ENCODE measurements around the gene SRGAP3. TPM values are rescaled to one million over a fixed set of nuclear protein-coding genes. Genes with fewer than 3 reads are reported as not detected.

SRGAP3 gene
- total and polyA plus RNA-seq, 7 experiments from 2014 or later, result 1.4 to 6.0 (median 4.6) TPM

GRCh38 chr3:9238721-9239295, 10.6 kb downstream of the SRGAP3 start:
- H3K4me1 ChIP-seq (ENCODE audit: control insufficient read depth in 2 of 2, insufficient read depth in 2 of 2, low read length in 2 of 2), result no peaks in the 10 kb centered on the region
- H3K36me3 ChIP-seq (ENCODE audit: control insufficient read depth in 2 of 3, insufficient read depth in 3 of 3, low read length in 3 of 3), result no peaks in the 10 kb centered on the region
- Mint-ChIP-seq H3K27me3 (peaks cover 0 to 10% (median 0%) of the 10 kb centered on the region in 5 donors), H3K4me1 (peaks cover 0 to 3% (median 0%) of the 10 kb centered on the region in 7 donors), H3K36me3 (peaks cover 0 to 26% (median 10%) of the 10 kb centered on the region in 5 donors), H3K27ac (no peak overlapping the region), H3K9me3 (peaks cover 0 to 5% (median 0%) of the 10 kb centered on the region in 11 donors), H3K4me3 (no peak overlapping the region)
- no peak overlapping the region for H3K4me3 ChIP-seq (ENCODE audit: low read length)
- CTCF ChIA-PET, result no interaction called here
- POLR2A ChIA-PET, result no interaction called here
- H3K9me3 ChIP-seq (ENCODE audit: control insufficient read depth in 2 of 3, low read length in 3 of 3), result no peaks in the 10 kb centered on the region
- no peak for DNase-seq
- intact Hi-C loops (cut with micrococcal nuclease), result no loop called here
- ATAC-seq, result no peak
- no peaks in the 10 kb centered on the region for H3K27me3 ChIP-seq (ENCODE audit: control insufficient read depth in 2 of 2, insufficient read depth in 2 of 2, low read length in 2 of 2)
- H3K27ac ChIP-seq (ENCODE audit: low read depth, low read length), result no peak overlapping the region

- intact Hi-C loops (cut with micrococcal nuclease), result no loop called here
- peaks cover 0 to 26% (median 10%) of the 10 kb centered on the region in 5 donors for H3K36me3 Mint-ChIP-seq
- Histone ChIP-seq H3K27ac (ENCODE audit: low read depth, low read length) (no peak overlapping the region), H3K4me1 (ENCODE audit: control insufficient read depth in 2 of 2, insufficient read depth in 2 of 2, low read length in 2 of 2) (no peaks in the 10 kb centered on the region), H3K36me3 (ENCODE audit: control insufficient read depth in 2 of 3, insufficient read depth in 3 of 3, low read length in 3 of 3) (no peaks in the 10 kb centered on the region), H3K4me3 (ENCODE audit: low read length) (no peak overlapping the region), H3K9me3 (ENCODE audit: control insufficient read depth in 2 of 3, low read length in 3 of 3) (no peaks in the 10 kb centered on the region), H3K27me3 (ENCODE audit: control insufficient read depth in 2 of 2, insufficient read depth in 2 of 2, low read length in 2 of 2) (no peaks in the 10 kb centered on the region)
- ATAC-seq (no peak), DNase-seq (no peak)
- ChIA-PET POLR2A (no interaction called here), CTCF (no interaction called here)
- no peak overlapping the region for H3K27ac Mint-ChIP-seq
- peaks cover 0 to 3% (median 0%) of the 10 kb centered on the region in 7 donors for H3K4me1 Mint-ChIP-seq
- H3K4me3 Mint-ChIP-seq, result no peak overlapping the region
- H3K27me3 Mint-ChIP-seq, result peaks cover 0 to 16% (median 0%) of the 10 kb centered on the region in 5 donors
- peaks cover 0 to 5% (median 0%) of the 10 kb centered on the region in 11 donors for H3K9me3 Mint-ChIP-seq
Measured at GRCh38 chr3:9238276-9238675, 11.2 kb downstream of the SRGAP3 start.

DNA sequence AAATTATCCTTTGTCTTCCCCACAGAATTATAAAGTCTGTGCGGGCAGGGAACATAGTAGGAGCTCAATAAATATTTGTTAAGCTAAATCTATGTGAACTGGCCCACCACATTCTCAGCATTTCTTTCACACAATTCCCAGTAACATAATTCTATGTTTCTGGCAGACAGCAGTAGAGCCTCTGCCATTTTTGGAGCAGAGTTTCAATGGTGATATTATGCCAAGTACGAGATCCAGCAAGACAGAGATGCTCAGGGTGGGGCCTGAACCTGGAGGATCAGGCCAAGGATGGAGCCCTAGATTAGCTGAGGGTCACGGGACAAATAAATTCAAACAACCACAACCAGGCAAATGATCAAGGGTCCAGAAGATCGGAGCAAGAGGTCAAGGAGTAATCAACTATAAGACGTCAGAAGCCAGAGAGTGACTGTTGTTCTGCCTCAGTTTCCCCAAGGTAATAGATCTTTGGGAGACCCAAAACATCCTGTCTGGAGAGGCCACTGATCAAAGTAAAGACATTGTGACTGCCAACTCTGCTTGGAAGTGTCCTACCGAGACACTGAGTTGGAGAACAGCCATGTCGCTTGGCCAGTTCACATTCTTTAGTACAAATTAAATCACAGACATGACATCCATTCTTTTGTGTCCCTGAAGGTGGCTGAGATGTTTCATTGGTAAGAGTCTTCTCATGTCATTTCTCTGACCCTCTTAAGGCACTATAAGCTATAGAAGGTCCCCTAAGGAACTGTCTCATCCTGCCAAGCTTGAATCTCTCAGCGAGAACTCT, 15.4 kb downstream of the SRGAP3 start:
- ATAC-seq (no peak), DNase-seq (no peak)
- Histone ChIP-seq H3K27me3 (ENCODE audit: control insufficient read depth in 2 of 2, insufficient read depth in 2 of 2, low read length in 2 of 2) (no peaks in the 10 kb centered on the region), H3K4me1 (ENCODE audit: control insufficient read depth in 2 of 2, insufficient read depth in 2 of 2, low read length in 2 of 2) (no peaks in the 10 kb centered on the region), H3K36me3 (ENCODE audit: control insufficient read depth in 2 of 3, insufficient read depth in 3 of 3, low read length in 3 of 3) (no peaks in the 10 kb centered on the region), H3K27ac (ENCODE audit: low read depth, low read length) (no peak overlapping the region), H3K9me3 (ENCODE audit: control insufficient read depth in 2 of 3, low read length in 3 of 3) (no peaks in the 10 kb centered on the region), H3K4me3 (ENCODE audit: low read length) (no peak overlapping the region)
- Mint-ChIP-seq H3K27me3 (peaks cover 0 to 21% (median 0%) of the 10 kb centered on the region in 5 donors), H3K27ac (no peak overlapping the region), H3K9me3 (peaks cover 0 to 5% (median 0%) of the 10 kb centered on the region in 11 donors), H3K36me3 (peaks cover 0 to 18% (median 5%) of the 10 kb centered on the region in 5 donors), H3K4me1 (no peaks in the 10 kb centered on the region), H3K4me3 (no peak overlapping the region)
- POLR2A ChIA-PET, result no interaction called here
- intact Hi-C loops (cut with micrococcal nuclease), result no loop called here
- CTCF ChIA-PET, result interaction anchor here (0.5 kb wide), 1 partner anchor 274 kb away, joined by 3 read pairs; no protein-coding TSS in a partner anchor

DNA sequence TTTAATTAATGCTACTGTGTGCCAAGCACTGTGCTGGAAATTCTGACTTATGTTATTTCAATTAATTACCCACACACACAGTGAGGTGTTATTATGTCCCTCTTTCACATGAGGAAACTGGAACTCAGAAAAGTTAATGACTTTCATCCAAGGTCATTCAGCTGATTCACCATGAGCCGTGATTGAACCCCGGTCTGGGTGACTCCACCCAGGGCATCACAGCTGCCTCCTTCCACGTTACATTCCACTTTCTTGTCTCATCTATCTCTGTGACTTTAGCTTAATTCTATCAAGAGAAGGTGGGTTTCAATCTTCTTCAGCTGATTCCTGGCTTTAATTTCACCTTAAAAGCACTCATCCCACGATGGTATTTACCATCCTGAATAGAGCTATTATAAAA, 16.3 kb downstream of the SRGAP3 start:
- H3K9me3 Mint-ChIP-seq, result peaks cover 0 to 5% (median 0%) of the 10 kb centered on the region in 11 donors
- H3K4me1 Mint-ChIP-seq, result peaks cover 0 to 2% (median 0%) of the 10 kb centered on the region in 7 donors
- H3K27ac Mint-ChIP-seq, result no peak overlapping the region
- H3K4me3 Mint-ChIP-seq, result no peak overlapping the region
- Histone ChIP-seq H3K27ac (ENCODE audit: low read depth, low read length) (no peak overlapping the region), H3K27me3 (ENCODE audit: control insufficient read depth in 2 of 2, insufficient read depth in 2 of 2, low read length in 2 of 2) (no peaks in the 10 kb centered on the region), H3K4me3 (ENCODE audit: low read length) (no peak overlapping the region), H3K4me1 (ENCODE audit: control insufficient read depth in 2 of 2, insufficient read depth in 2 of 2, low read length in 2 of 2) (no peaks in the 10 kb centered on the region), H3K36me3 (ENCODE audit: control insufficient read depth in 2 of 3, insufficient read depth in 3 of 3, low read length in 3 of 3) (no peaks in the 10 kb centered on the region), H3K9me3 (ENCODE audit: control insufficient read depth in 2 of 3, low read length in 3 of 3) (no peaks in the 10 kb centered on the region)
- DNase-seq, result no peak
- H3K27me3 Mint-ChIP-seq, result peaks cover 0 to 21% (median 0%) of the 10 kb centered on the region in 5 donors
- peaks cover 0 to 18% (median 5%) of the 10 kb centered on the region in 5 donors for H3K36me3 Mint-ChIP-seq
- ChIA-PET CTCF (no interaction called here), POLR2A (no interaction called here)
- ATAC-seq, result no peak
- intact Hi-C loops (cut with micrococcal nuclease), result no loop called here

DNA sequence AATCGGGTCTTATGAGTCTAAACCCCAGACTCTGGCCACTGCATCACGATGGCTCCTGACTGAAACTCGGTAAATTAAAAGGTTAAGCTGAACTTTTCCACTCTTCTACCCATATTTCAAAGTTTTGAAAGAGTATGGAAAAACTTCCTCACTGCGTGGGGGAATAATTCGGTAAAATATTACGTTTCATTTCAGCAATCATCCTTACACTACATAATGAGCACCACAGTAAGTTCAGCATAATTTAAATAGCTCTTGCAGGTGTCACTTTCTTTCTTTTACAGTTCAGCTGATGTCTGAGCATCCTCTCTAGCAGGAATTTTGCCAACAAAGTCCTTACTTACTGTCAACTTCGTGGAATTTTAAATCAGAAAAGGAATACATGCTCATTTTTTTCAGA, 17.5 kb downstream of the SRGAP3 start:
- POLR2A ChIA-PET, result no interaction called here
- H3K4me3 Mint-ChIP-seq, result no peak overlapping the region
- intact Hi-C loops (cut with micrococcal nuclease), result no loop called here

GRCh38 chr3:9231471-9231870, 18.0 kb downstream of the SRGAP3 start:
- no peak for ATAC-seq
- no peaks in the 10 kb centered on the region for H3K27me3 ChIP-seq (ENCODE audit: control insufficient read depth in 2 of 2, insufficient read depth in 2 of 2, low read length in 2 of 2)
- peaks cover 0 to 8% (median 5%) of the 10 kb centered on the region in 5 donors for H3K36me3 Mint-ChIP-seq
- peaks cover 0 to 5% (median 0%) of the 10 kb centered on the region in 11 donors for H3K9me3 Mint-ChIP-seq
- no peak overlapping the region for H3K4me3 Mint-ChIP-seq
- no peak overlapping the region for H3K27ac ChIP-seq (ENCODE audit: low read depth, low read length)
- intact Hi-C loops (cut with micrococcal nuclease), result no loop called here
- H3K27ac Mint-ChIP-seq, result no peak overlapping the region
- H3K9me3 ChIP-seq (ENCODE audit: control insufficient read depth in 2 of 3, low read length in 3 of 3), result no peaks in the 10 kb centered on the region
- H3K36me3 ChIP-seq (ENCODE audit: control insufficient read depth in 2 of 3, insufficient read depth in 3 of 3, low read length in 3 of 3), result no peaks in the 10 kb centered on the region
- no peak for DNase-seq
- H3K4me1 Mint-ChIP-seq, result peaks cover 0 to 3% (median 0%) of the 10 kb centered on the region in 7 donors
- H3K27me3 Mint-ChIP-seq, result peaks cover 0 to 21% (median 0%) of the 10 kb centered on the region in 5 donors
- H3K4me1 ChIP-seq (ENCODE audit: control insufficient read depth in 2 of 2, insufficient read depth in 2 of 2, low read length in 2 of 2), result no peaks in the 10 kb centered on the region
- CTCF ChIA-PET, result no interaction called here
- H3K4me3 ChIP-seq (ENCODE audit: low read length), result no peak overlapping the region
- POLR2A ChIA-PET, result no interaction called here

More for the DNA sequence above, 17.5 kb downstream of the SRGAP3 start:
- Mint-ChIP-seq H3K36me3 (peaks cover 0 to 11% (median 5%) of the 10 kb centered on the region in 5 donors), H3K27ac (no peak overlapping the region), H3K27me3 (peaks cover 0 to 21% (median 0%) of the 10 kb centered on the region in 5 donors), H3K9me3 (peaks cover 0 to 5% (median 0%) of the 10 kb centered on the region in 11 donors), H3K4me1 (peaks cover 0 to 2% (median 0%) of the 10 kb centered on the region in 7 donors)
- H3K4me3 ChIP-seq (ENCODE audit: low read length), result no peak overlapping the region
- H3K9me3 ChIP-seq (ENCODE audit: control insufficient read depth in 2 of 3, low read length in 3 of 3), result no peaks in the 10 kb centered on the region
- CTCF ChIA-PET, result no interaction called here
- no peaks in the 10 kb centered on the region for H3K27me3 ChIP-seq (ENCODE audit: control insufficient read depth in 2 of 2, insufficient read depth in 2 of 2, low read length in 2 of 2)
- H3K27ac ChIP-seq (ENCODE audit: low read depth, low read length), result no peak overlapping the region
- no peaks in the 10 kb centered on the region for H3K36me3 ChIP-seq (ENCODE audit: control insufficient read depth in 2 of 3, insufficient read depth in 3 of 3, low read length in 3 of 3)
- DNase-seq (no peak), ATAC-seq (no peak)
- H3K4me1 ChIP-seq (ENCODE audit: control insufficient read depth in 2 of 2, insufficient read depth in 2 of 2, low read length in 2 of 2), result no peaks in the 10 kb centered on the region
